ENCODE data around the gene CTDSP2. TPM values are rescaled to one million over a fixed set of nuclear protein-coding genes. Genes with fewer than 3 reads are reported as not detected.

CTDSP2 gene
- total and polyA plus RNA-seq, 10 of the 15 experiments (the other 5 are each of a cell fraction or from before 2014, with no cell fraction given) = 17.3 to 98.2 (median 54.1) TPM

DNA sequence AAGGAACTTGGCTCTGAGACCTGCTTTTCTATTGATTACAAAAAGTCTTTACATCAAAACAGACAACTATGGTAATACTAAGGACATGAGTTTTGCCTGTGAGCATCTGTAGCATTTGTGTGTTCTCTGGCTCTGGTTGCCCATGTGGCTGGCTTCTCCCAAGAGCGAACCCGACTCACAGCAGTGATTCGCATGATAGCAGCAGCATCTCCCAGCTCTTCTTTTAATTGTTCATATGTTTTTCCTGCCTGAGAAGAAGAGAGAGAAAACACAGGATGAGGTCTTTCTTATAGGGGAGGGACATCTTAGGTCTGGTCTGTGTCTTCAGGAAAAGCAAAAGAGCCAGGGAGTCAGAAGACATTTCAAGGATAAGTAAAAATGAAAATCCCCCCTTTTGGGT is 45.6 kb downstream of the CTDSP2 start (continued):
- TF ChIP-seq, protein P1, sequence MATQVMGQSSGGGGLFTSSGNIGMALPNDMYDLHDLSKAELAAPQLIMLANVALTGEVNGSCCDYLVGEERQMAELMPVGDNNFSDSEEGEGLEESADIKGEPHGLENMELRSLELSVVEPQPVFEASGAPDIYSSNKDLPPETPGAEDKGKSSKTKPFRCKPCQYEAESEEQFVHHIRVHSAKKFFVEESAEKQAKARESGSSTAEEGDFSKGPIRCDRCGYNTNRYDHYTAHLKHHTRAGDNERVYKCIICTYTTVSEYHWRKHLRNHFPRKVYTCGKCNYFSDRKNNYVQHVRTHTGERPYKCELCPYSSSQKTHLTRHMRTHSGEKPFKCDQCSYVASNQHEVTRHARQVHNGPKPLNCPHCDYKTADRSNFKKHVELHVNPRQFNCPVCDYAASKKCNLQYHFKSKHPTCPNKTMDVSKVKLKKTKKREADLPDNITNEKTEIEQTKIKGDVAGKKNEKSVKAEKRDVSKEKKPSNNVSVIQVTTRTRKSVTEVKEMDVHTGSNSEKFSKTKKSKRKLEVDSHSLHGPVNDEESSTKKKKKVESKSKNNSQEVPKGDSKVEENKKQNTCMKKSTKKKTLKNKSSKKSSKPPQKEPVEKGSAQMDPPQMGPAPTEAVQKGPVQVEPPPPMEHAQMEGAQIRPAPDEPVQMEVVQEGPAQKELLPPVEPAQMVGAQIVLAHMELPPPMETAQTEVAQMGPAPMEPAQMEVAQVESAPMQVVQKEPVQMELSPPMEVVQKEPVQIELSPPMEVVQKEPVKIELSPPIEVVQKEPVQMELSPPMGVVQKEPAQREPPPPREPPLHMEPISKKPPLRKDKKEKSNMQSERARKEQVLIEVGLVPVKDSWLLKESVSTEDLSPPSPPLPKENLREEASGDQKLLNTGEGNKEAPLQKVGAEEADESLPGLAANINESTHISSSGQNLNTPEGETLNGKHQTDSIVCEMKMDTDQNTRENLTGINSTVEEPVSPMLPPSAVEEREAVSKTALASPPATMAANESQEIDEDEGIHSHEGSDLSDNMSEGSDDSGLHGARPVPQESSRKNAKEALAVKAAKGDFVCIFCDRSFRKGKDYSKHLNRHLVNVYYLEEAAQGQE (IDR thresholded peaks at IDR 0.05; ENCODE audit: low read depth, low read length) = no peak

DNA sequence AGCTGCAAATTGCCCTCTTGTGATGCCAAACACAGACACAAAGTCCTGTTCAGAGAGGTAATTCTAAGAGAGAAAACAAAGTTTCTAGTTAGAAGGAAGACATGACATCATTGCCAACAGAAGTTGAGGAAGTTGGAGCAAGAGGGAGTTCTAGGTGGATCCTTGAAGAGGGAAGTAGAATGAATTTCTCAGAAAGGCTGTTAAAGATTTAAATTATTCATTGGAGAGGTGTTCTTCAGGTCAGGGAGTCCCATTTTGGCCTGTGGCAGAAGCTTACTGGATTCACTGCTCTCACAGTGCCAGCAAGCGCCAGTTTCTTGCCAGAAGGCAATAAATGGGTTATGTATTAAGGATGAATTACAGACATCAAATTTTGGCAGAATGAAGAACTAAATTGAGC is 48.6 kb downstream of the CTDSP2 start:
- no TSS peak for BruUV-seq (replicated peaks)
- RAD21 ChIA-PET (ENCODE audit: unreplicated experiment) = no interaction called here
- POLR2A ChIA-PET = interaction anchor here (1.1 kb wide), 1 partner anchor 39 kb away, joined by 3 read pairs; no protein-coding TSS in a partner anchor
- no peak overlapping the region for H3K4me3 ChIP-seq
- H3K9me3 ChIP-seq (replicated peaks; ENCODE audit: control insufficient read depth, insufficient read depth, low read length) = no peaks in the 10 kb centered on the region
- intact Hi-C loops (cut with micrococcal nuclease; ENCODE audit: unreplicated experiment) = no loop called here
- no peak overlapping the region for H3K9ac ChIP-seq (ENCODE audit: control insufficient read depth, insufficient read depth, low read length)
- WGBS (ENCODE audit: insufficient coverage, insufficient replicate concordance, low lambda C conversion rate, missing lambda C conversion rate) = 94% methylated on average over 1 of the region's 1 CpG
- ATAC-seq = no peak
- TF ChIP-seq SPI1 (IDR thresholded peaks at IDR 0.05; ENCODE audit: borderline replicate concordance, insufficient read depth, low read depth, low read length) = no peak
- TF ChIP-seq, protein P2, sequence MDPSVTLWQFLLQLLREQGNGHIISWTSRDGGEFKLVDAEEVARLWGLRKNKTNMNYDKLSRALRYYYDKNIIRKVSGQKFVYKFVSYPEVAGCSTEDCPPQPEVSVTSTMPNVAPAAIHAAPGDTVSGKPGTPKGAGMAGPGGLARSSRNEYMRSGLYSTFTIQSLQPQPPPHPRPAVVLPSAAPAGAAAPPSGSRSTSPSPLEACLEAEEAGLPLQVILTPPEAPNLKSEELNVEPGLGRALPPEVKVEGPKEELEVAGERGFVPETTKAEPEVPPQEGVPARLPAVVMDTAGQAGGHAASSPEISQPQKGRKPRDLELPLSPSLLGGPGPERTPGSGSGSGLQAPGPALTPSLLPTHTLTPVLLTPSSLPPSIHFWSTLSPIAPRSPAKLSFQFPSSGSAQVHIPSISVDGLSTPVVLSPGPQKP (IDR thresholded peaks at IDR 0.05; ENCODE audit: low read depth, low read length) = no peak
- TF ChIP-seq, protein P3, sequence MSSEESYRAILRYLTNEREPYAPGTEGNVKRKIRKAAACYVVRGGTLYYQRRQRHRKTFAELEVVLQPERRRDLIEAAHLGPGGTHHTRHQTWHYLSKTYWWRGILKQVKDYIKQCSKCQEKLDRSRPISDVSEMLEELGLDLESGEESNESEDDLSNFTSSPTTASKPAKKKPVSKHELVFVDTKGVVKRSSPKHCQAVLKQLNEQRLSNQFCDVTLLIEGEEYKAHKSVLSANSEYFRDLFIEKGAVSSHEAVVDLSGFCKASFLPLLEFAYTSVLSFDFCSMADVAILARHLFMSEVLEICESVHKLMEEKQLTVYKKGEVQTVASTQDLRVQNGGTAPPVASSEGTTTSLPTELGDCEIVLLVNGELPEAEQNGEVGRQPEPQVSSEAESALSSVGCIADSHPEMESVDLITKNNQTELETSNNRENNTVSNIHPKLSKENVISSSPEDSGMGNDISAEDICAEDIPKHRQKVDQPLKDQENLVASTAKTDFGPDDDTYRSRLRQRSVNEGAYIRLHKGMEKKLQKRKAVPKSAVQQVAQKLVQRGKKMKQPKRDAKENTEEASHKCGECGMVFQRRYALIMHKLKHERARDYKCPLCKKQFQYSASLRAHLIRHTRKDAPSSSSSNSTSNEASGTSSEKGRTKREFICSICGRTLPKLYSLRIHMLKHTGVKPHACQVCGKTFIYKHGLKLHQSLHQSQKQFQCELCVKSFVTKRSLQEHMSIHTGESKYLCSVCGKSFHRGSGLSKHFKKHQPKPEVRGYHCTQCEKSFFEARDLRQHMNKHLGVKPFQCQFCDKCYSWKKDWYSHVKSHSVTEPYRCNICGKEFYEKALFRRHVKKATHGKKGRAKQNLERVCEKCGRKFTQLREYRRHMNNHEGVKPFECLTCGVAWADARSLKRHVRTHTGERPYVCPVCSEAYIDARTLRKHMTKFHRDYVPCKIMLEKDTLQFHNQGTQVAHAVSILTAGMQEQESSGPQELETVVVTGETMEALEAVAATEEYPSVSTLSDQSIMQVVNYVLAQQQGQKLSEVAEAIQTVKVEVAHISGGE (CRISPR knock-in tag; IDR thresholded peaks at IDR 0.05) = no peak
- FAIRE-seq = no peak
- no peak overlapping the region for H2AFZ ChIP-seq (ENCODE audit: control insufficient read depth, low read depth, low read length)
- SMC1A ChIA-PET (ENCODE audit: uncharacterized antibody, unreplicated experiment) = interaction anchor here (1.7 kb wide), 1 partner anchor 11 kb away, joined by 7 read pairs; no protein-coding TSS in a partner anchor
- H3K27ac ChIP-seq (ENCODE audit: control insufficient read depth, insufficient read depth) = no peak overlapping the region
- H3K4me1 ChIP-seq (ENCODE audit: control insufficient read depth, insufficient read depth, low read length) = no peaks in the 10 kb centered on the region
- H3K79me2 ChIP-seq (ENCODE audit: control insufficient read depth, insufficient read depth, low read length) = no peaks in the 10 kb centered on the region
- H3K4me2 ChIP-seq (ENCODE audit: control insufficient read depth, insufficient read depth) = no peak overlapping the region
- DNase-seq (ENCODE audit: low read depth, low spot score) = no peak
- CTCF ChIA-PET = interaction anchor here (0.6 to 9.5 kb wide), 6 partner anchors 10 to 224 kb away, joined by 3 to 87 read pairs (median 4); no protein-coding TSS in a partner anchor
- in situ Hi-C loops (cut with MboI) = no loop called here
- peaks cover 6 to 28% of the 10 kb centered on the region in 2 experiments for H3K36me3 ChIP-seq (ENCODE audit: control insufficient read depth in 2 of 2, insufficient read depth in 2 of 2, low read length in 1 of 2)
- H3K27me3 ChIP-seq (replicated peaks in 1 of 2; ENCODE audit: control insufficient read depth in 2 of 2, insufficient read depth in 2 of 2, low read length in 1 of 2) = no peaks in the 10 kb centered on the region
- H4K20me1 ChIP-seq (ENCODE audit: control insufficient read depth, insufficient read depth) = no peaks in the 10 kb centered on the region
